Fibroblast of skin of abdomen (primary cell): Measurements from ENCODE around the gene CD86.
"Not testable (repeated sequence)": the region's sequence is repeated elsewhere in the genome, so short reads cannot be mapped to it uniquely, and the experiment has no call there.

Source experiments
- DNase-seq: peaks from one replicate; pipeline ENCODE4 v3.0.0-alpha.2; 2013

Gene CD86

DNA sequence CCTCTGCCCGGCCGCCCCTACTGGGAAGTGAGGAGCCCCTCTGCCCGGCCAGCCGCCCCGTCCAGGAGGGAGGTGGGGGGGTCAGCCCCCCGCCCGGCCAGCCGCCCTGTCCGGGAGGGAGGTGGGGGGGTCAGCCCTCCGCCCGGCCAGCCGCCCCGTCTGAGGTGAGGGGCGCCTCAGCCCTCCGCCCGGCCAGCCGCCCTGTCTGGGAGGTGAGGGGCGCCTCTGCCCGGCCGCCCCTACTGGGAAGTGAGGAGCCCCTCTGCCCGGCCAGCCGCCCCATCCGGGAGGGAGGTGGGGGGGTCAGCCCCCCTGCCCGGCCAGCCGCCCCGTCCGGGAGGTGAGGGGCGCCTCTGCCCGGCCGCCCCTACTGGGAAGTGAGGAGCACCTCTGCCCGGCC lies 109.8 kb downstream of the CD86 start:
- DNase-seq, result not testable (repeated sequence)

DNA sequence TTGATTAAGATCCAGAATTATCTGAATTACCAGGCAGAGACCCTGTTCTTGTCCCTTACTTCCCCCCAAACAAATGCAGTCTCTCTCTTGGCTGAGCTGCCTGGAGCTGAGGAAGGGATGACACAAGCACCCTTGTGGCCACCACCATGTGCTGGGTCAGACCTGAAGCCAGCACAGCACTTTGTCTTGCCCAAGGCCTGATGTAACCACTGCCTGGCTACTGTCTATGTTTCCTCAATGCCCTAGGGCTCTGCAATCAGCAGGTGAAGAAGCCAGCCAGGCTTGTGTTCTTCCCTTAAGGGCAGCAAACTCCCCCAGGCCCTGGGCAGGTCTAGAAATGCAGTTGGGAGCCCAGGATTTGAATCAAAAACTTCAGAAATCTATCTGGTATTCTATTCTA lies 112.5 kb downstream of the CD86 start:
- no peak for DNase-seq

DNA sequence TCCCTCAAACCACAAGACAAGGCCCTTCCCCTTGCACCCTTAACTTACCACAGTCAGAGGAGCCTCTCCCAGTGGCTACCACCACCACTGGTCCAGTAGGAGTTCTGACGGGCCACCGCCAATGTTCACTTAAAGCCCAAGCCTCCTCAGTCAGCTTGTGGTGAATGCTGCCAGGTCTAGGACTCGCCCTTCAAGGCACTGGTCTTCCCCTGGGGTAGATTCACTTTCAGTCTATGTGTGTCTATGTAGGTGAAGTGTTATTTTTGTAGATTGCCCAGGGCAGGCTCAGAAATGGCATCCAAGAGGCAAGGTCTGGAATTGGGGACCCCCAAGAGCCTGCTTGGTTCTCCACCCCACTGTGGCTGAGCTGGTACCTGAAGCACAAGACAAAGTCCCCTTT lies 112.9 kb downstream of the CD86 start:
- no peak for DNase-seq

DNA sequence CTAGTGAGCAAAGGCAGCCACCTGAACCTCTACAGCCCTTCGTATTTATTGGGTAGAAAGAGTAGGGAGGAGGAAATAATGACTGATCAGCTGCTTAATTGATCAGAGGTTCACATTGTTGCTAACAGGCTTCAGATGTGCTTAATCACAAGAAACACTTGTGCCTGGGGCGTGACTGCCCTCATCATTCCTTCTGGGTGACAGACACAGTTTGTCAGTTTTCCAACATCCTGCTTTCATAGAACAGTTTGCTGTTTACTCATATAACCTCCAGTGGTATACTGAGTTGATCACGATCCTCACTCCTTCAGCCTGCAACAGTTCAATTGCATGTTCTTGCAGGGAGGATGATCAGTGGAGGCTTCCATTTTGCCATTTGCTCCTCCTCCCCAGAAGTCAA lies 114.7 kb downstream of the CD86 start:
- DNase-seq, result no peak
